HG03521 (cell line): Measurements from ENCODE around the gene DHRS2.

ENCODE experiments used
- ATAC-seq: cut with Tn5 transposase; IDR thresholded peaks from one replicate; pipeline ENCODE4 v1.9.1; 2021; ENCODE audit warnings: mild to moderate bottlenecking, moderate library complexity; ENCODE audit not compliant: unreplicated experiment

Gene DHRS2

DNA sequence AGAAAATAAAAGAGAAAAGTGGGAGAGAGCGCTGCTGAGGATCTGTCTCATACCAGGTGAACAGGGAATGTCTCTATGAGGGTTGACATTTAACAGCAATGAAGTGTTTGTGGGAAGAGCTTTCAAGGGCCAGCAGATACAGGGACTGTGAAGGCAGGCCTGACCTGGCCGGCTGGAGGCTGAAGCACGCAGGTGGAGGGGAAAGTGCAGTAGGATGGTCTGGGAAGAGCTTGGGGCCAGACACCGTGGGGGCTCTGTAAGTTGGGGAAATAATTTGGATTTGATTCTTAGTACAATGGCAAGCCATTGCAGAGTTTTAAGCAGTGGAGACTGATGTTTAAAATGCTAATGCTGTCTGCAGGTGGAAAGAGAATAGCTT lies 23.8 kb upstream of the DHRS2 start:
- ATAC-seq: no peak

DNA sequence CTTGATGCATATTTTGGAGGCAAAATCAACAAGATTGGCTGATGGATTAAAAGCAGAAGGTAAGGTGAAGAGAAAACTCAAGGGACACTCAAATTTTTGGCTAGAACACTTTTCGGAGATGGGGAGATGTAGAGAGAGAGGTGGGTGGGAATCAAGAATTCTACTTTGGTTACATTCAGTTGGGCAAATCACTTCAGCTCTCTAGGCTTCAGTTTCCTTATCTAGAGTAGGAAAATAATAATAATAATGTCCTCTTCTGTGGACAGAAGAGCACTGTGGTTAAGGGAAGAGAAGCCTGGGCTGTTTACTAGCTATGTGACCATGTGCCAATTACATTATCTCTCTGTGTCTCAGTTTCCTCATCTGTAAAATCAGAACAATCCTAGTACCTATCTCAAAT lies 23.4 kb upstream of the DHRS2 start:
- ATAC-seq: no peak

DNA sequence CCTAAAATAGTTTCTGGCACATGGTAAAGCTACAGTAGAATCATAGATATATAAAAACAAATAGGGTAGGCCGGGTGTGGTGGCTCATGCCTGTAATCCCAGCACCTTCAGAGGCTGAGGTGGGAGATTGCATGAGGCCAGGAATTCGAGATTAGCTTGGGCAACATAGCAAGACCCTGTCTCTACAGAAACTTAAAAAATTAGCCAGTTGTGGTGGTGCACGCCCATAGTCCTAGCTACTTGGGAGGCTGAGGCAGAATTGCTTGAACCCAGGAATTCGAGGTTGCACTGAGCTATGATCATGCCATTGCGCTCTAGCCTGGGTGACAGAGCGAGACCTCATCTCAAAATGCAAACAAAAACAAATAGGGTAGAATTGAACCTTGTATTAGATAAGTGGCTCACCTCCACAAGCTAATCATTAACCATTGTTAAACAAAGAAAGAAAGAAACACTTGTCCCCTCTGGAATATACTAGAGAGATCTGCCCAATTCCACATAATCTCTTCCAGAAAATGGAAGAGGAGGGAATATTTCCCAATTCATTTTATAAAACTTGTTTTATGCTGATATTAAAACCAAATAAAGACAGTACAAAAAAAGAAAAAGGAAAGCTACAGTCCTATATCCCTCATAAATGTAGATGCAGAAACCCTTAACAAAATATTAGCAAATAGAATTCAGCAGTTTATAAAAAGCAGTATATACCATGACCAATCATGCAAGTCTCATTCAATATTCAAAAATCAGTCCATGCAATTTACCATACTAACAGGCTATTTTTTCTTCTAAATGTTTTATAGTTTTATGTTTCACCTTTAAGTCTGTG lies 22.7 kb upstream of the DHRS2 start:
- no peak for ATAC-seq

DNA sequence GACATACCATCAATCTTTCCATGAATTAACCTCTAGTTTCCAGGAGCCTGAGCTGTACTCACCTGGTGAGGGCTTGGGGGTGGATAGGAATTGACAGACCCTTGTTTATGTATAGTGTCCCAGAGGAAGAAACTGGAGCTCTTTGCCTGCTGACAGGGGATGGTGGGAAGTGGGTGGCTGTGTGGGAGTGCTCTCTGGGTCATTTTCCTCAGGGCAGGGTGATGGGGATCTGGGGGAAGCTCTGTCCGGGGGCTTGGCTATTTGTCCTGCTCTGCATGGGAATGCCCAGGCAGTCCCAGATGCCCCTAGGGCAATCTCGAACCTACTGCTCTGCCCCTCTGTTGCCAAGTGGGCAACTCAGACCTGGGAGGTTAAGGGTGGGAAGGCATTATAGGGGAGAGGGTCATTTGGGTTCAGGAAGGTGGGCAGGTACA lies 21.8 kb upstream of the DHRS2 start:
- ATAC-seq: no peak

DNA sequence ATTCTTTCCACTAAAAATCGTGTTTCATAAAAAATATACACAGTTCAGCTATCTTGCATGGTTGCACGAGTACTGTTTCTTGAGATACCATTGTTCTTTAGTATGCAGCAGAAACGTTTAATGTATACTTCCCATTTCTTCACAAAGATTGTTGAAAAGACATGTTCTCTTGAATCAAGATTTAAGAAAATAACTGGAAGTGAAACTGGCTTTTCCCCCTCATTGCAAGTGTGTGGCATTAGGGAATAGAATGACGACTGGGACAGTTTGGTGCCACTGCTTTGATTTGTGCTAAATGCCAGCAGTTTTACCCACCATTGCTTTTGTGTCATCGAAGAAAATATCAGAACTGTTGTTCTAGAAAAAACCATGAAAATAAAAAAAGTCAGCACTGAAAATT lies 20.3 kb upstream of the DHRS2 start:
- no peak for ATAC-seq

DNA sequence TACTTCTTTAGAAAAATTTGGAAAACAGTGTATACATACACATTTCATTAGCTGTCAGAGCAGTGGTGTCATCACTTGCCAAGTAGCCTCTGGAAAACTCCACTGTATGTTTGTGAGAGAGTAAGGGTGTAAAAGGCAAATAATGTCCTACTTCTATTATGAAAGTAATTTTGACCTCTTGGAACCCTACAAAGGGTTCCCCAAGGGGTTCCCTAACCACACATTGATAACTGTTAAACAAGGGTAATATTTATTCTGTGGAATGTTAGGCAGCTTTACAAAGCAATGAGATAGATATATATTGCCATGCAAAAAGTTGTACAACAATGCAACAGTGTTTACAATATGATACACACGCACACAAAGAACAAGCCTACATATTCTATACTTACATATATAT lies 18.6 kb upstream of the DHRS2 start:
- no peak for ATAC-seq

DNA sequence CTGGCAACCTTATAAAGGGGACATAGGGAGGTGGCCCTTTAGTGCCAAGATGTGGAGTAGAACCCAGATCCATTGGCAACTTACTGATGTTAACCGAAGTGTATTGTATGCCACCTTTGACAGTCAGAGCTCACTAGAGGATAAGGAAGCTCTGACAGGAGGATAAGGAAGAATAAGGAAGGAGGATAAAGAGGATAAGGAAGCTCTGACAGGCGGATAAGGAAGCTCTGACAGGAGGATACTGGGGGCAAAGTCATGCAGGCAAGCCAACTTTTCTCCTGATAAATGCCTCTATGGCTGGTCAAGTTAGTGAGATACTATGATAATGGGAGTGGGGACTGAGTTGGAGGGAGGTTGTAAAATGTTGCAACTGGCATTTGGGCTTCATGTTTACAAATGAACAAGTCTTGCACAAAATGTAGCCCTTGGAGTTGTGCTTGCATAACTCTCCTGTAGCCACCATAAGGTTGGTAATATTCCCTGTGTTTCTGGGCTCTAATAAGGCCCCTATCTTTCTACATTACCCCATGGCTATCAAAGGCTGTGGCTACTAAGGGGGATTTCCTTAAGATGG lies 17.7 kb upstream of the DHRS2 start:
- no peak for ATAC-seq

DNA sequence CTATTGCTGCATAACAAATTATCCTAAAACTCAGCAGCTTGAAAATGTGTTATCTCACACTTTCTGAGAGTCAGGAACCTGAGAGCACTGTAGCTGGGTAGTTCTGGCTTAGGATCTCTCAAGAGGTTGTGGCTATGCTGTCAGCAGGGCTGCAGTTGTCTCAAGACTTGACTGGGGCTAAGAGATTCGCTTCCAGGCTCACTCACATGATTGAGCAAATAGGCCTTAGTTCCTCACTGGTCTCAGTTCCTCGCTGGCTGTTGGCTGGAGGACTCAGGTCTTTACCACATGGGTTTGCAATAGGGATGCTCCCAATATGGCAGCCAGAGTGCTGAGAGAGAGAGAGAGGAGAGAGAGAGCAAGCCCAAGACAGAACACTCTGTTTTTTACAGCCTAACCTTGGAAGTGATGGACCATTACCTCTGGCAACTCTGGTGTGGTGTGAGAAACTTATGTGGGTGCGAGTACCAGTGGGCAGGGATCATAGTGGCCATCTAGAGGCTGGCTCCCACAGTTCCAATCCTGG lies 15.9 kb upstream of the DHRS2 start:
- ATAC-seq: no peak

DNA sequence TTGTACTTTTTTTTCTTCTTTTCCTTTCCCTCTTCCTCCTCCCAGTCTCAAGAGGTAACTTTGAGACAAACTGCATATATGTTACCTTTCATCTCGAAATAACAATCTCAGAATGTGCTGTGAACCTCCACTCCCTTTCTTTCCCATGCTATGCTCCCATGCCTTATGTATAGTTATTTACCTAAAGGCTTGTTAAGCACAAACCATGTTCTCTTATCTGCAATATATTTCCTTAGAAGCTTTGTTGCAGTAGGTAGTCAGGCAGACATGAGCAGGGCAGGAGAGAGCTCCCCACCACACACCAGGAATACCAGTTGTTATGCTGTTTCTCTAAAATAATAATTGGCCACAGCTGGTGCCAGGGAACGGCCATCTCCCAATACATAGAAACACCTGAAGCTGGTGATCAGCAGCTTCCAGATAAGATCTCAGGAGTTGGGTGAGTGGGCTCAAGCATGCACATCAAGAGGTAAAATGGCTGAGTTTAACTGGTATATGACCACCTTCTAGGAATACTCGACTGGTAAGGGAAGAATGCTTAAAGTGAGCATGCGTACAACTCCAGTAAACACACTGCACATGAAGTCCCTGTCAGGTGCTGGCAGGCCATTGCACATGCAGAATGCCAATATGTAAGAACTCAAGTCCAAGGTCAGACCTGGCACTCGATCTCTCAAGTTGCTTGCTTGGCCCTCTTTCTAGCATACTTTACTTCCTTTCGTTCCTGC lies 14.8 kb upstream of the DHRS2 start:
- ATAC-seq: no peak

DNA sequence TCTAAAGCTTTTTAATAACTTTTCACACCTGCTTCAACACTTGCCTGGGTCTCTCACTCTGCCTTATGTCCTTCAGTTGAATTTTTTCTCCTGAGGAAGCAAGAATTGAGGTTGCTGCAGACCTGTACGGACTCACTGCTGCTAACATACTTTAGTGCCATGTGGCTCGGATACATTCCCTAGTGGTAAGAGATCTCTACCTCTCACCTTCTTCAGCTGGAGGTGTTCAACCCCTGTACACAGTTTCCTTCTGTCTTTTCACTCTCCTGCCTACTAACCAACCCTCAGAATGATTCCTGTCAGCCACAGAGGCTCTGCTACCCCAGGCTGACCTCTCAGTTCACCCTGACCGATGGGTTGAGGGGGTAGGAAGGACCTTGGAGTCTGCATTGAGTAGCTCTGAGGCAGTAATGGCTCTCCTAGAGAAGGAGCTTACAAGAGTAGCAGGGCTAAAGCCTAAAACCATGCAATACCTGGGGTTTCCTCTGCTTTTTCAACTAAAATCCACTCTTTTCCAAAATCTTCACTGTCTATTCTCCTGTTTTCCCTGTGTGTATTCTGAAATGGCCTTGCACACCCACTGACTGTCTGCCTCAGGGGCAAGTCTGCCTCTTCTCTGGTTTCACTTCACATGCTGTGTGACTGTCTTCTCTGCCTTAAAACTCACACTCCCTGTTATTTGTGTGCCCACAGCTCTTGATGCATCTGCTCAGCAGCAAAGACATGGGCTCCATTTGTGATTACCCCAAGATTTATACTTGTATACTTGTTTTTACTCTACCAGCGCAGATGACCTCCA lies 14.0 kb upstream of the DHRS2 start:
- no peak for ATAC-seq

DNA sequence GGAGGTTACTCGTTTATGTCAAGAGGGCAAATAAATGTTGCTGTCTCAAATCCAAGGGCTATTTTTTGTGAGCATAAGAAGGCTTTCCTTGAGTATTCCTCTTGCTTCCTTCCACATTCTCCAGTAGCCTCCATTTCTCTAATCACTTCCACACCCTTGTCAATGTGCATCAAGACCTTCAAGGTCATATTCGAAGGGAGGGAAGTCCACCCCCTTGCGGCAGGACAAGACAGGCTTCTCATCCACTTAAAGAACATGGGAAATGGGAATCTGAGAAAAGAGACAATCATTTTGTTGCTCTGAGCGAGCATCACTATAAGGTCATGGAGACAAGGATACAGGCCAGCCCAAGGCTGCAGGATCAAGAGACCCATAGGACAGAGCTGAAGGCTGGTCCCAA lies 13.2 kb upstream of the DHRS2 start:
- ATAC-seq: no peak

DNA sequence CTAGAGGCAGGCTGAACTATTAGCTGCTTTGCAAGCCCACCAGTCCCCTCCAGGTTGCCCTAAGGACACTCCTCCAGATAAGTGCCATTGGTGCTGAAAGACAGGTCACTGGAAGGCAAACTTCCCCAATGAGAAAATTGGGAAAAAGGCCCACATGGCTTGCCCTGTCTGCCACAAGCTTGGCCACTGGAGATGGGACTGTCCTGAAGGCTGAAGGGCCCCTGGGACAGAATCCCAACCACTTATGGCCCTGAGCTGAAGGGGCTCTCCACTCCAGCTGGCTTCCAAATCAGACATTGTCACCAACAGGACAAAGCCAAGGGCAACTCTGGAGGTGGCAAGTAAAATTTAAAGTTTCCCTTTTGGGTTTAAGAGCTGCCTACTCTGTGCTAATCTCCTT lies 12.2 kb upstream of the DHRS2 start:
- ATAC-seq: no peak

DNA sequence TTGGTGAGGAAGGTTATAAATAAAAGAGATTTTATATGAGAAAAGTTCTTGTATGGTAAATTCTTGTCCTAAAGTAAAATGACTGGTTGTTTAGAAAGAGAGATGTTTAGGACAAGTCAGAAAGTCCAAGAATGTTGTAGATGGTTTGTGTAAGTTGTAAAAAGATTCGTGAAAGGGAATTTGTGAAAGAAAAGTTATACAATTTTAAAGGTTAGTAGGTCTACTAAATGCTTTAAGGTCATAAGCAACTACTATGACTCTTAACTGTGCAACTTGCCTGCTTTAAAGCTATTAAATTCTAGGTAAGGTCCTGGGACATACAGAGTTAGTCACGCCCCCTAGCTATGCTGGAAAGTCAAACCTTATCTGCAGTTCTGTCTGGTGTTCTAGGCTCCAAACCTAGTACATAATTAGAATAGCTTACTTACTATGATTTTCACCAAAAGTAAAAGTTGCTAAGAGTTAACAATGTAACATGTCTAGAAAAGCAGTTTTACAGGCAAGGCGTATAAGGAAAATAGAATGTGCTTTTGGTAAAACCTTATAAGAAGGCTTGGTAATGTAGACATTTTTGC lies 11.2 kb upstream of the DHRS2 start:
- ATAC-seq: no peak

DNA sequence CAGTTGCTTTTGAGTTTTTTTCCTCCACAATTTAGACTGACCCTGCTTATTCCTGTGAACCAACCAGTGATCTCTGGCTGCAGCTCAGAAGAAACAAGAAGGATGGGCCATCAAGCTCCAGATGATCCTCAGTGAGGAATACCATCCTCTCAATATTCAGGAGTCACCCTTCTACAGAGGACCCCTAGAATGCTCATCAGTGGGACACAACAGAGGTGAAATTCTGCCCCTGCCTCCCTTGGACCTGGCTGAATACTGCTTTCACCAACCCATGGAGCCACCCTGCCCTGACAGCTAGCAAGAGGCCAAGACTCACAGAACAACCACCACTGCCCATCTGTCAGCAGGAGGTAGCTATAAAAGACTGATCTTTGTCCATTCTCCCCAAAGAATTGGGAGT lies 9.2 kb upstream of the DHRS2 start:
- no peak for ATAC-seq

DNA sequence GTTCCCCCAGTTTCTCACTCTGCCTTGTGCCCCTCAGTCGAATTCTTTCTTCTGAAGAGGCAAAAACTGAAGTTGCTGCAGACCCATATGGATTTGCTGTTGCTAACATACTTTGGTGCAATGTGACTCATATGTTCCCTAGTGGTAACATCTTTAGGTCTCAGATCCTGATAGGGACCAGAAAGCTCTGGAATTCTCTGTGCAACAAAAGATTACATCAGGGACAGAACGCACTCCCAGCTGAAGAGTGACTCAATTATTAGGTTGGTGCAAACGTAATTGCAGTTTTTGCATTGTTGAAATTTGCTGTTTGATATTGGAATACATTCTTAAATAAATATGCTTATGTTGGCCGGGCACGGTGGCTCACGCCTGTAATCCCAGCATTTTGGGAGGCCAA lies 8.2 kb upstream of the DHRS2 start:
- no peak for ATAC-seq

DNA sequence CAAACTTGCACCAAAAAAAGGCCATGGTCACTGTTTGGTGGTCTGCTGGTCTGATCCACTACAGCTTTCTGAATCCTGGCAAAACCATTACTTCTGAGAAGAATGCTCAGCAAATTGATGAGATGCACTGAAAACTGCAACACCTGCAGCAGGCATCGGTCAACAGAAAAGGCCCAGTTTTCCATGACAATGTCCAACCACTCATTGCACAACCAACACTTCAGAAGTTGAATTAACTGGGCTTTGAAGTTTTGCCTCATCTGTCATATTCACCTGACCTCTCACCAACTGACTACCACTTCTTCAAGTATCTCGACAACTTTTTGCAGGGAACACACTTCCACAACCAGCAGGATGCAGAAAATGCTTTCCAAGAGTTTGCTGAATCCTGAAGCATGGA lies 7.0 kb upstream of the DHRS2 start:
- no peak for ATAC-seq

DNA sequence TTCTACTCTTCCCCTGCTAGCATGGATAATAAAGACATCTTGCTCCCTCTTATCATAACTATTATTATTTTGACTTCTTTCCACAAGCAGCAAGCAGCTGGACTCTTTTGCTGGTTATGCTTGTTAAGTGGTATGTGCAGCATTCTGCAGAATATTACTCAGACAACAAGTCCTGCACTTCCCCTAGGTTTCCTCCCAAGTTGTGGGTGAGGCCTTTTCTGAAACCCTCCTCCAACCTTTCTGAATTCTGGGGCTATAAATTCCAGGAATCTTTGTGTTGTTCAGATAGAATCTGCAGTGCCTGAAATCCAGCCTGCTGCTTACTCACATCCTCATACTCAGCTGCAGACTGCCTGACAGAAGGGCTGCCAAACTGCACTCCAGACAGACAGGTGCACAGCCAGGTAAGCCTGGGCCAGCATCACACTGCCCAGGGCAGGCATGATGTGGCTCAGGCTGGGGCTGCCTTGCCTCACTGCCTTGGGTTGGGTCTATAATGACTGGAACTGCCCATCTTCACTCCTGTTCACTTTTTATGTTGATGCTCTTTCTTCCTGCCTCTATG lies 6.2 kb upstream of the DHRS2 start:
- no peak for ATAC-seq

DNA sequence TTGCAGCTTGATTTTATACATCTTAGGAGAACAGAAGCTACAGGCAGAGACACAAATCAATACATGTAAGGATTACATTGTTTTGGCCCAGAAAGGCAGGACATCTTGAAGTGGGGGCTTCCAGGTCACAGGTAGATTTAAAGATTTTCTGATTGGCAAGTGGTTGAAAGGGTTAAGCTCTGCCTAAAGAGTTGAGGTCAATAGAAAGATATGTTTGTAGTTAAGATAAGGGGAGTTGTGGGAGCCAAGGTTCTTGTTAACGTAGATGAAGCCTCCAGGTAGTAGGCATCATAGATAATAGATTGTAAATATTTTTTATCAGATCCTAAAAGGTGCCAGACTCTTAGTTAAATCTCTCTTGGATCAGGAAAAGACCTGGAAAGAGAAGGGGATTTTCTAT lies 5.5 kb upstream of the DHRS2 start:
- ATAC-seq: no peak

DNA sequence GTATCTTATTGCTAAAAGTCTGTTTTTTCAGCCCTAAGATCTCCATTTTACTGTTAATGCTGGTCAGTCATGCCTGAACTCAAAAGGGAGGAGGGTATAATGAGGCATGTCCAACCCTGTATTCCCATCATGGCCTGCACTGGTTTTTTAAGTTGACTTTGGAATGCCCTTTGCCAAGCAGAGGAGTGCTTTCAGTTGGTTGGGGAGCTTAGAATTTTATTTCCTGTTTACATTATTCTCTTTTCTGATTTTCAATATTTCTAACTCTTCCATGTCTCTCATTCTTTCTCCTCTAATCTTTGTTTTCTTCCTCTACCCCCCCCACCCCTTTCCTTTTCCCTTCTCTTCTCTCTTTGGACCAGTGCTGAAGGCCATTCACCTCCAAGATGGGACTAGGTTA lies 4.9 kb upstream of the DHRS2 start:
- no peak for ATAC-seq

DNA sequence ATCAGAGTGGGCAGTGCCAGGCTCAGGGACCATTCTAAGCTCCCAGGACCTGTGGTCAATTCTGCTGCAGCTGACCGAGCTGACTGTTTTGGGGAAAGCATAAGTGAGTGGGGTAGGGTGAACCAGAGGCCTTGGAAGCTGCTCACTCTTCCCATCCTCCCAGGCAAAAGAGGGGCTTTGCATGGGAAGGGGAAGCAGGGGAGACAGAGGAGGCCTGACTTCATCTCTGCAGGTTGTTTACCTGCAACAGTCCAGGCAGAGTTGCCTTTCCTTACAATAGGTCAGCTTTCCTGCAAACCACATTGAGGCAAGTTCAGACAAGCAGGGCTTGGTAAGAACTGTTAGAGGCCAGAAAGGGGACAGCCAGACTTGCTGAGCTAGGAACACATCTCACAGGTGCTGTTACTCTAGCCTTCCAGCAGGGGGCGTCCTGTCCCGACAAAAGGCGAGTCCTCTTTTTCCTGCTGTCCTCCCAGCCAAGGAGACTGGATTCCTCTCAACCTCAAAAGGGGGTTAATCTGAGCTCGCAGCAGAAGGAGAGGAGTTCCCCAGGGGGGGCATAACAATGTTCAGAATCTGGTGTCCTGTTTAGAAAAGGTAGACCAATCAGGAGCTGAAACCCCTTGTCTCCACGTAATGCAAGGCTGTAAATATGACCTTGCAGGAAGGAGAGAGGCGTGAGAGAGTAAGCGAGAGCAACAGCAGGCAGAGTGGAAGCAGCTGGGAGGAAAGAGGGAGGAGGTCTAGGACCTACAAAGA lies 4.3 kb upstream of the DHRS2 start:
- ATAC-seq: no peak
